HG03060 (cell line): ENCODE results near the gene THAP7.

Experiments used
- ATAC-seq: cut with Tn5 transposase; IDR thresholded peaks from one replicate; pipeline ENCODE4 v1.9.1; 2021; ENCODE audit warnings: low read depth, moderate number of reproducible peaks; ENCODE audit not compliant: unreplicated experiment

THAP7 gene

DNA sequence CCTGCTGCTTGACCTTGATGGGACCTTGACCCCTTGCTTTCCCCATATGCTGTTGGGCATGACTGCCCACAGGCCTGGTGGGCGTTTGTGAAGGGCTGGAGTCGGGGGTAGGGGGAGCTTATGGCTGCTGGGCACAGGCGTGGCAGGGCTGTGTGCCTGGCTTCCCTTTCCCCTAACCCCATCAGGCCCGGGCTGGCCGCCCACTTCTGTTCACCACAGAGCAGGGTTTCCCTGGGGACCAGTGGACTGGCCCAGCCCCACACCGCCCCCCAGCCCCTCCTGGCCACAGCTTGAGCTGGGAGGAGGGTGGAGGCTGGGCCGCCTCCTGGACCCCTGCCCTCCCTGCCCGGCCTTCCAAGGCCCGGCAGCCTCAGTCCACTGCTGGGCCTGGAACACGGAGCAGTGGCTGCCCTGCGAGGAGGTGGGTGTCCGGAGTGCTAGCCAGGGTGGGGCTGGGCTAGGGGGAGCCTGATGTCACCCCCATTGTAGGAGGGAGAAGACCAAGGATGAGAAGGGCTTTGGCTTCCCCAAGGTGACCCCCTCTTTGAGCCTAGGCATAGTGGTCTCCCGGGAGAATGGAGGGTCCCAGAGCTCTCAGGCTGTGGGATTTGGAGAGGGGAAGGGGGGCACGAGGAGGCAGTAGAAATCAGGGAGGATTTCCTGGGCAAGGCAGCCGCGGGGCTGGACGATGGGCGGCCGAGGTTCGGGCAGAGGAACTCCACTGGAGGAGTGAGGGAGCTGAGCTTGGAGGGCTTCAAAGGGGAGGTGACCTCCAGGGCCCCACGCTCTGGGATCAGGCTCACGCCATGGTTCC lies 34.8 kb downstream of the THAP7 start, which contains the start of gene AIFM3:
Gene AIFM3 (plus strand): TSS at position 373 of the 814 bp plus-strand sequence. CDS start 690 bp downstream, outside the sequence.
- no peak for ATAC-seq

DNA sequence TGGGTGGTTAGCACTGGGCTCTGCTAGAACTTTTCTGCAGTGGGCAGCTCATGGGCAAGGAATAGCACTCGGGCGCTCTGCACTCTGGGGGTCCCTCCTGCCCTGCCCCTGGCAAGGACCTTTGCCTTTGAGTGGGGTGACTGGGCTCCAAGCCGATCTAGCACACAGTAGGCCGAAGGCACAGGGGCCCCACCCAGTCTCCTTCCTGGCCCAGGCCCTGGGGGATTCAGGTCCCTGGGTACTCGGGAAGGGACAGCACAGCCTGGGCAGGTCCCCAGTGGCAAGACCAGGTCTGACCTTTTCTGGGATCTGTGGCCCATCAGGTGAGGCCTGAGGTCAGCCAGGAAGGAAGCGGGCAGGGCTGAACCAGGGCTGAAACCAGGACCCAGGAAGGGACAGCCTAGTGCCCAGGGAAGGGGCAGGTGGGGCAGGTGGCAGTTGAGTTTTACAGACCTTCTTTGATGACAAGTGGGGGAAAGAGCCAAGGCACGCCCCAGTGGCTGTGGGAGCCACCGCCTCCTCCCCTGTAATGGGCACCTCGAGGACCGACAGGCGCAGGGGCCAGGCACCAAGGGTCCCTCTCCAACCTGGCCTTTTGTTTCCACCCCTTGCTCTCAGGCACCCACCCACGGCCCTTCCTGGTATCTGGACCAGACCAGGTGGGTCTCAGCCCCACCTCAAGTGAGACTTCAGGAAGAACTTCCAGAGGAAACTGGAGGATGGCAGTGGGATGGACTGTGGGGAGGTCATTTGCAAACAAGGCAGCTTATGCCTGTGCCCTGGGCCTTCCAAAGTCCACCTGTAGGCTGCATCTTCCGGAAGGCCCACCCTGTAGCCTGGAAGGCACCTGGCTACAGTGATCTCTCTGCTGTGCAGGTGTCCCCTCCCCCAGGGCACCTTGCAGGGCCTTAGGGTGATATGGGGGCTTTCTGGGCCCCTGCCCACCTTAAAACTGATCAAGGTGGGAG lies 35.7 kb downstream of the THAP7 start:
- ATAC-seq = no peak

DNA sequence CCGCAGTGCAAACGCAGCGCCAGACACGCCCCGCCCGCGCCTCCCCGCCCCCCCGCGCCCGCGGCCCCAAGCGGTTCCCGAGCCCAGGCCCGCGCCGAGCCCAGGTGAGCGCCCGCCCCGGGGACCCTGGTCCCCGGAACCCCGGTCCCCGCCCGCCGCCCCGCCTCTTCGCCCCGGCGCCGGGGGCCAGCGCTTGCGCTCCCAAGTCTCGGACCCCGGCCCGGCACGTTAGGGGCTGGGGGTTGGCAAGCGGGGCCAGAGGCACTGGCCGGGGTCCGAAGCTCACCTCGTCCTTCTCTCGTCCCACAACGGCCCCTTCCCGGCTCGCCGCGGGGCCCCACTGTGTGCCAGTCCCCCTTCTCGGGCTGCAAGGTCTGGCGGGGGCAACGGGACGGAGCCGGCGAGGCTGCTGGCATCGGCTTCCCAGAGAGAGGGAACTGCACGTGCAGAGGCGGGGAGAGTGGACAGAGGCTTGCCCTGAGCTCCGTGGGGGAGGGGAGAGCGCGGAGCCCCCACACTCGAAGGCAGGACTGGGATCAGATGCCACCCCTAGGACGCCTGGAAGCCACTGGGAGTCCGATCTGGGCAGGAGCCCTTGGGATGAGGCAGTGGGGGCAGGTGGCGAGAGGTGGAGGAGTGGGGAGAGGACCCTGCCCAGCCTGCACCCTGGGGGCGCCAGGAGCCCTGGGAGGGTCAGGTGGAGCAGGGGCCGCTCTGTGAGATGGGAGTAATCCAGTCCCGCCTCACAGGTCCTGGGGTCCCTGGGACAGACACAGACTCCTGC lies 36.6 kb downstream of the THAP7 start:
- no peak for ATAC-seq

DNA sequence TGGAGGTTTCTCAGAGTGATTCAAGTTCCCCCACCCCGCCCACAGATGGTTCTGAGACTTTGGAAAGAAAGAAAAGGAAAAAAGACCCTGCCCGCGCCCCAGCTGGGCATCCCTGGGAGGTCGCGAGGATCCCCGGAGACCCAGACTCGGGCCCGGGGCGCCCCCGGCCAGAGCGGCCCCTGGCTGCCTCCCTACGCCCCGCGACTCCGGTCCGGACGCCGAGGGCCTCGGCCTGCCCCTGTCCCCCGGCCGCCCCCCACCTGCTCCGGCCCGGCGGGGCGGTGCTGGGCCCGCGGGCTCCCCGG lies 37.2 kb downstream of the THAP7 start:
- no peak for ATAC-seq

DNA sequence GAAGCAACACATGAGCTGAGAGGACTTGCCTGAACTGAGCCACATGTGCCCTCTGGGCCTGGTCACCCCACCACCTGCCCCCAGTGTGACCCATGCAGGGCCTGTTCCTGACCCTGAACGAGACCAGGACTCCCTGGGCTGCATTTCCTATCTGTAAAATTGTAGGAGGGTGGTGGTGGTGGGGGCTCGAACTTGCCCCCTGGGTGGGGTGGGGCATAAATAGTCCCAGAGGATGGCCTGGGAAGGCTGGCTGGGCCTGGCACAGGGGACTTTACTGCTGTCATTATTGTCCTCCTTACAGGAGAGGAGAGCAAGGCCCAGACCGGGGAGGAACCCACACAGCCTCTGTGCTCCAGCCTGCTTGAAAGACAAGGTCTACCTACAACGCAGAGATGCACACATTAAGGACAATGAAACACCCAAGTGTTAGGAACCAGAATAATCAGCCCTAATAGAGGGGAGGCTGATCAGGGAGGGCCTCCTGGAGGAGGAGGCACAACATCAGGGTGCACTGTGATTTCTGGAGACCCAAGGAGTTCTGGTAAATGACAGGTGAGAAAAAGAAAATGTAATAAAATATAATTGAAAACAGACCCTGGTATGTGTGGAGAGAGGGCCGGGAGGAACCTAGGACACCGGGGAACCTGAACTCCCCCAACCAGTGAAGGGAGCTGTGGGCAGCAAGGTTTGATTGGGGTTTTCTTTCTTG lies 37.7 kb downstream of the THAP7 start:
- ATAC-seq = no peak

DNA sequence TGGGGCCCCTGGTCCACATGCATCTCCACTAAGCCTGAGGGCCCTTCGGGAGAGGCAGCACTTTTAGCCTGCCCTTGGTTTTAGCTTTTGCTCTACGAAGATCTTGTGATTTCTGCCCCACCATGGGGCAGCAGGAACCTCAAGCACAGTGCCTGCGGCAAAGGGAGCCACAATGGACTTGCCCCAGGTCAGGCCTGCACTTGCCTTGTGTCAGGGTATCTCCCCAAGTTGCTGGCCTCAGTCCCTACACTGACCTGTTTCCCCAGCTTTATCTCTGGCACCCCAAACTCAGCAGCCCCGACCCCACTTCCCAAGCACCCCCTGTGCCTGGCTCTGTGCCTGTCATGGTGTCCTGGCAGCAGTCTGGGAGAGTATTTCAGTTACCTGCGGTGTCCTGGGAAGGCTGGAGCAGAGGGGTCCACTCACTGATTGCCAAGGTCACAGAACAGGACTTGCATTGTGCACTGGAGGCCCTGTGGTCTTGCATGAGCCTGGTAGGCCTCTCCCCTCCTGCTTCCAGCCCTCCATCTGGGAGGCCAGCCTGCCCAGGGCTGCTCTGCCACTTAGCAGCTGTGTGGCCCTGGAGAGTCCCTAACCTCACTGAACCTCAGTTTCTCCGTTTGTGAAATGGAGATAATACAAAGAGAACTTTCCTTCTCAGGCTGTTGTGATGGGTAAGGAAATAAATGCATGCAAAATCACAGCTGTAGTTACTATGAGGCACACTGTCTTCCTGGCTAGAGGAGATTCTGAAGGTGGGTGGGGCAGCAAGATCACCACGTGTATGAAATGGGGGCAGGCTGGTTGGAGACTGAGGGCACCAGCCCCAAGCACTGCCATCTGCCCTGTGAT lies 38.5 kb downstream of the THAP7 start:
- ATAC-seq = no peak

DNA sequence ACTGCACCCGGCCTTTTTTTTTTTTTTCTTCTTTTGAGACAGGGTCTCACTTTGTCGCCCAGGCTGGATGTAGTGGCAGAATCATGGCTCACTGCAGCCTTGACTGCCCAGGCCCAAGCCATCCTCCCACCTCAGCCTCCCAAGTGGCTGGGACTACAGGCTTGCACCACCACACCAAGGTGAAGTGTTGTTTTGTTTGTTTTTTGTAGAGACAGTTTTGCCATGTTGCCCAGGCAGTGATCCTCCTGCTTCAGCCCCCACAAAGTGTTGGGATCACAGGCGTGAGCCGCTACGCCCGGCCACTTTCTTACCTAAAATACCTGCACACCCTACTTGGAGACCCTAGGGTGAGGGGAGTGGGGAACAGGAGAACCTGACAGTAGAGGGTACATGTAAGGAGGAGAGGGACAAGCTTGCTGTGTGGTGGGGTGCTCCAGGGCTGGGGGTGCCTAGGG lies 39.4 kb downstream of the THAP7 start:
- no peak for ATAC-seq

DNA sequence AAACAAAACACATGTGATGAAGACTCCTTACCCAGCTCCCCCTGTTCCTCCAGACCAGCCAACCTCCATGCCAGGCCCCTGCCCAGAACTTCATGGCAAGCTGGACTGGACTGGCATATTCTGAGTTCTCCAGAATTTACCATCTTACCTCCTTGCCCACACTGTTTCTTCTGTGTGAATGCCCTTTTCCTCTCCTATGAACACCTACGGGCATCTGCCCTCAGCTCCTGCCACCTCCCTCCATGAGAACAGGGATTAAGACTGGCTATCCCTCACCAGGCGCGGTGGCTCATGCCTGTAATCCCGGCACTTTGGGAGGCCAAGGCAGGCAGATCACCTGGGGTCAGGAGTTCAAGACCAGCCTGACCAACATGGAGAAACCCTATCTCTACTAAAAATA lies 41.3 kb downstream of the THAP7 start:
- ATAC-seq = no peak

DNA sequence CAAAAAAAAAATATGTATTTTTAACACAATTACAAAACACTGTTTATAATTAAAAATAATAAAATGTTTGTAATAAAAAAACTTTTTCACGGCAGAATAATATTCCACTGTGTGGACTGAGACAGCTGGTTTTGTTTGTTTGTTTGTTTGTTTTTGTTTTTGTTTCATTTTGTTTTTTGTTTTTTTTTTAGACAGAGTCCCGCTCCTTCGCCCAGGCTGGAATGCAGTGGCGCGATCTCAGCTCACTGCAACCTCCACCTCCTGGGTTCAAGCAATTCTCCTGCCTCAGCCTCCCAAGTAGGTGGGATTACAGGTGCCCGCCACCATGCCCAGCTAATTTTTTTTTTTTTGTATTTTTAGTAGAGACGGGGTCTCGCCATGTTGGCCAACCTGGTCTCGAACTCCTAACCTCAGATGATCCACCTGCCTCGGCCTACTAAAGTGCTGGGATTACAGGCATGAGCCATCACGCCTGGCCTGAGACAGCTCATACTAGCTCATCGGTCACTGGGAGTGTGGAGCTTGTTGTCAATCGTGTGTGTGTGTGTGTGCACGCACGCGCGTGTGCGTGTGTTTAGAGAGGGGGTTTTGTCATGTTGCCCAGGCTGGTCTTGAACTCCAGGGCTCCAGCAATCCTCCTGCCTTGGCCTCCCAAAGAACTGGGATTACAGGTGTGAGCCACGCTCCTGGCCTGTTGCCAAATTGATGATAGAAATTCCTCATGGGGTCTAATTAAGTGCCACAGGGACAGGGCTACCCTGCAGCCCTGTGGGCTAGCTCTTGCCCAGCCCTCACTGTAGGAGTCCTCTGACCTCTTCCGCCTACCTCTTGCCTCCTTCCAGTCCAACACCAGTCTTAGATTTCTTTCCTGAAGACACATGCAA lies 42.1 kb downstream of the THAP7 start:
- no peak for ATAC-seq

DNA sequence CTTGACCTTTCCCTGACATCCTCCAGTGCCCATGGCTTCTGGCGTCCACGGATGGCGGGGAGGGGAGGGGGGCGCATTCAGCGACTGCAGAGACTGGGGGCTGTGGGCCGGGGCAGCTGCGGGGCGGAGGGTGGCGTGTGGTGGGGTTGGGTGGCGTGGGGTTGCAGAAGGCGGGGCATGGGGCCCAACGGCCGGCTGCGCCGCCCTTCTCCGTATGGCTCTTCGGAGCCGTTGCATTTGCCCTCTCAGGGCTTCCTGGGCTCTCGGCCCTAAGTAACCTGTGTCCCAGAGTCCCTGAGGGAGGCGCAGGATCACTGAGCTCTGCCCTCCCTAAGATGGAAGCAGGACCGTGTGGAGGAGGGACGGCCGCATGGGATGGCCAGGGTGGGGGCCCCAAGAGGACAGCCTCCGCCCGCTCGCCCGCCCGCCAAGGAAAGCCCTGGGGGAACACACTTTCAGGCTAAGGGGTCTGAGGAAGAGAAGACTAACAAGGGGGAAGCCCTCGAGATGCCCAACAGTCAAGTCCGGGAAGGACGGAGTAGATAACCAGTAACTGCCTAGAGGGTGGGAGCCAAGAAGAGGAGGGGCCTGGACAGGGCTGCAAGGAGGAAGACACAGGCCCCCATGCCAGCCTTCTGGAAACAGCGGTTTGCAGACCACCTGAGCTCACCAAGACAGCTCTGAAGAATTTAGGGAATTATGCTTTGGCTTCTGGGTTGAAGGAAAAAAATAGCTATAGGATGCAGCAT lies 44.1 kb downstream of the THAP7 start:
- ATAC-seq = no peak

DNA sequence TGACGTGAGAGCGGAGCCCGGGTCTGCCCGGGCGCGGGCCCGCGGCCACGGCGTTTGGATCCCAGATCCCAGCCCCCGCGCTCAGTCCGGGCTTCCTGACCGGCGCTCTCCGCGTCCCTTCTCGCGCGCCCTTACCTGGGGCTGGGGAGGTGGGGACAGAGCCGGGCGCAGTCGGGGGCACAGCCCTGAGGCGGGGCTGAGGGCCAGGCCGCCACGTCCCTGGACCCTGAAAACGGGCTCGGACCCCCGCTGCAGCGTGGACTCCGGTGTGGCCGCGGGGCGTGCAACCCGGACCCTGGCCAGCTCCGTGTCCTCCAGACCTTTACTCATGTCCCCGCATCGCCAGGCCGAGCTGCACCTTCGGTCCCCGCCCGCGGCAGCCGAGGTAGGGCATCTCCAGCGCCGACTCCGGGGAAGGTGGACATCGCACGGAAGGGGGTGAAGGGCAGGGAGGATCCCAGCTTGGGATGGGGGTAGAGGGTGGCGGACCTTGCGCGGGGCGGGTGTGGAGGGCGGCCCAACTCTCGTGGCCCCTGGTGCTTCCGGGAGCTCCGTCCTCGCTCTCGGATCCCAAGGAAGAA lies 44.7 kb downstream of the THAP7 start:
- ATAC-seq = no peak

DNA sequence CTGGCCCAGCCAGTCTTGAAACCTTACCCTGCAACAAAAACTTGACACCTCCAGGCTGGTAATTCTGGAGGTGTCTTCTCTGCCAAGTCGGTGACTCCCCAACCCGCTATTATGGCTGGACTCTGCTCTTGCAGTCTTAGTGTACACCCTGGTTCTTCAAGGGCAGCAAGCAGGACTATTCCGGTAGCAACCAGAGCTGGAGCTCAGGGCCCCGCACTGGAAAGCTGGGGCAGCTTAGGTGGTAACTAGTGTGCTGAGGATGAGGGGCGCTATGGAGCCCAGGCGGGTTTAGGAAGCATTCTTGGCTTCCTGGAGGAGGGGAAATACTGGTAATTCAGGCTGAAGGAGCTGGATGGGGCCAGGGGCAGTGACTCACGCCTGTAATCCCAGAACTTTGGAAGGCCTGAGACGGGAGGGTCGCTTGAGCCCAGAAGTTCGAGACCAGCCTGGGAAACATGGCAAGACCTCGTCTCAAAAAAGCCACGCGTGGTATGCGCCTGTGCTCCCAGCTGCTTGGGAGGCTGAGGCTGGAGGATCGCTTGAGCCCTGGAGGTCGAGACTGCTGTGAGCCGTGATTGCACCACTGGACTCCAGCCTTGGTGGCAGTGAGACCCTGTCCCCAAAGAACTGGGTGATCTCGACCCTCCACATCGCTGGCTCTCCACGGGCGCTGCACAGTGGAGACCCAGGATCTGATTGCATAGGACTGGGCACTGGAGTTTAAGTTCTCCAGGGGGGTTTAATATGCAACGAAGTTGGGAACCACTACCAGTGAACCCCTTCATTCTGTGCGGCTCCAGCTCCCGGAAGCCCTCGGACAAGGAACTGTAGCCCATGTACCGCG lies 45.4 kb downstream of the THAP7 start:
- ATAC-seq = no peak

DNA sequence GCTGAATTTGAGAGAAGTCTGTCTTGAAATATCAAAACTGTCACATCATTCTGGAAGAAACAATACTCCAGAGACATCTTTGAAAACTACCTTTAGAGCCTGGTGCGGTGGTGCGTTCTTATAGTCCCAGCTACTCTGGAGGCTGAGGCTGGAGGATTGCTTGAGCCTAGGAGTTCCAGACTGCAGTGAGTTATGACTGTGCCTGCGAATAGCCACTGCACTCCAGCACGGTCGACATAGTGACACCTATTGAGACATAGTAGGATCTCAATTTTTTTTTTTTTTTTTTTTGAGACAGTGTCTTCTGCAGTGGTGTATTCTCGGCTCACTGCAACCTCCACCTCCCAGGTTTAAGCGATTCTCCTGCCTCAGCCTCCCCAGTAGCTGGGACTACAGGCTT lies 46.4 kb downstream of the THAP7 start:
- no peak for ATAC-seq

DNA sequence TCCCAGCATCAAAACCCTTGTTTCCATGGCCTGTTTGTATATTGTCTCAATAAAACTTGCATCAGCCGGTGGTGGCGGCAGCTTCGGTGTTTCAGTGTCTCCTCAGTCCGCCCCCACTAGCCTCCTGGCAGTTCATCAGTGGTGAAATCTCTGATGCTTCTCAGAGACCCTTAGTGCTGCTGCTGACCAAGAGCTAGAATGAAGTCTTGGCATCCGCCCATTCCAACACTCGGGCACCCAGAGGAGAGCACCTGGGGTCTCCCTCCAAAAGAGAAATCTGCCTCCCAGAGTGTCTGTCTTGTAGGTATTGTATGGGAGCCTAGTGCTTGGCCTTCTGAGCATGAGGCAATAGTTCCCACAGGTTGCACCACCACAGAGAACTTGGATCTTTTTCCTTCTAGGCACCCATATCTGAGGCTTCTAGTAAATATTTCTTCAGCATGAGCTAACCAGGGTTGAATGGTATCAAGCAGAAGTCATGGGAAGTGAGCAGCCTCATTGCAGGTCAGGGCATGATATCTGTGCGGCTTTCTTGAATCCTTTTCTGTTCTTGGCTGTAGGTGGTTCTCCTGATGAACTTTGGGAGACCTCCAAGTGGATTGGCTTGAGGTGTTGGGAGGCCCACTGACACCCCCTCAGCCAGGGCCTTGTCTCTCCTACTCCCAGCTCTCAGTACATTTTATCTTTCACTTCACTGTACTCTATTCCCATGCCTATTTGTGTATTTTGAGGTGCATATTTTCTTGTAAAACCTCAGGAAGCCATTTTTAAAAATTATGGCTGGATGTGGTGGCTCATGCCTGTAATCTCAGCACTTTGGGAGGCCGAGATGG lies 48.0 kb downstream of the THAP7 start:
- ATAC-seq = no peak

DNA sequence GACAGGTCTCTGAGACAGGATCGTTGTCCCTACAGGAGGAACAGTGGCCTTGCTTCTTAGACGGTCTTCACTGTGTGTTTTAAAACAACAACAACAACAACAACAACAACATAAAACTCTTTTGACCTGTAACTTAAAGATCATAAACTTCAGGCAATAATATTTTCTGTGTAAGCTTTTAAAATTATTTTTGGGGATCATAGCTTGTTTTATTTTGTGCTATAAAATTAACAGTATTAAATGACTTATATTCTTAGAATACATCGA lies 48.6 kb downstream of the THAP7 start:
- no peak for ATAC-seq
